Panc1 (cell line): ENCODE results near the gene SOD1. TPM values are rescaled to one million over a fixed set of nuclear protein-coding genes. Genes with fewer than 3 reads are reported as not detected.

Experiments
- ATAC-seq: fragments of 200-7000 bp; cut with Tn5 transposase; 2 replicates; pipeline ENCODE4 v1.9.1; 2020; ENCODE audit warnings: mild to moderate bottlenecking, moderate library complexity
- BruUV-seq: library from RNA; stranded (reverse); fragments of 400-500 nt; replicated peaks from 2 replicates; lab custom pipeline; 2021; lab: Mats Ljungman, UMichigan
- CTCF ChIA-PET: fragments of 300-600 bp; sonication (Branson Sonifier 250); formaldehyde crosslinking; loops from one replicate; lab custom pipeline; 2022; ENCODE audit warnings: antibody characterized with exemption; lab: Charles Lee
- POLR2A ChIA-PET: fragments of 300-600 bp; sonication (Branson Sonifier 250); formaldehyde crosslinking; loops from one replicate; lab custom pipeline; 2022; ENCODE audit warnings: antibody characterized with exemption; lab: Charles Lee
- DNase-seq: peaks from one replicate; pipeline ENCODE4 v3.0.0-alpha.2; 2010; ENCODE audit warnings: low read depth, low spot score
- H3K27ac ChIP-seq: 2 replicates; pipeline ENCODE4 v1.5.1; 2011; ENCODE audit warnings: mild to moderate bottlenecking, low read length, inconsistent platforms
- H3K27me3 ChIP-seq: fragments of 200-500 bp; sonication (Bioruptor generic); 2 replicates; pipeline ENCODE4 v1.6.0; 2014; ENCODE audit warnings: low read length, inconsistent platforms; ENCODE audit not compliant: control insufficient read depth, insufficient read depth
- H3K36me3 ChIP-seq: fragments of 200-500 bp; sonication (Bioruptor generic); 2 replicates; pipeline ENCODE4 v1.5.1; 2014; ENCODE audit warnings: inconsistent platforms, mild to moderate bottlenecking, low read length, moderate library complexity; ENCODE audit not compliant: control insufficient read depth, insufficient read depth
- H3K4me1 ChIP-seq: 2 replicates; pipeline ENCODE4 v1.5.1; 2011; ENCODE audit warnings: inconsistent platforms, mild to moderate bottlenecking, low read length, moderate library complexity; ENCODE audit not compliant: control insufficient read depth, insufficient read depth
- H3K4me3 ChIP-seq, 2 experiments: 2 replicates each; pipeline ENCODE4 v1.5.1; 2011 to 2012; ENCODE audit warnings: low read depth in 2 of 2, low read length in 2 of 2, mild to moderate bottlenecking in 2 of 2, inconsistent platforms in 1 of 2, moderate library complexity in 1 of 2
- H3K9me3 ChIP-seq: fragments of 200-500 bp; sonication (Bioruptor generic); 2 replicates; pipeline ENCODE4 v1.5.1; 2014; ENCODE audit warnings: low read depth, mild to moderate bottlenecking, inconsistent platforms, low read length, moderate library complexity; ENCODE audit not compliant: control insufficient read depth, insufficient read depth
- POLR2AphosphoS5 ChIP-seq: IDR thresholded peaks from 2 replicates; pipeline ENCODE4 v1.6.1; 2012; ENCODE audit warnings: mild to moderate bottlenecking, low read depth, low read length, moderate library complexity
- REST ChIP-seq, 2 experiments: IDR thresholded peaks; 2 replicates each; pipeline ENCODE4 v1.6.1; 2011 to 2012; ENCODE audit warnings: low read depth in 2 of 2, control low read depth in 1 of 2, low read length in 1 of 2, mild to moderate bottlenecking in 1 of 2, moderate library complexity in 1 of 2; ENCODE audit not compliant: insufficient read depth in 1 of 2
- SIN3A ChIP-seq: IDR thresholded peaks from 2 replicates; pipeline ENCODE4 v1.6.1; 2012; ENCODE audit warnings: low read depth, mild to moderate bottlenecking, low read length, moderate library complexity, borderline replicate concordance; ENCODE audit not compliant: insufficient read depth
- TCF7L2 ChIP-seq: IDR thresholded peaks from 2 replicates; pipeline ENCODE4 v1.6.1; 2011; ENCODE audit warnings: mild to moderate bottlenecking, low read depth, low read length, inconsistent platforms
- in situ Hi-C: cut with HindIII; loops from 2 replicates; pipeline ENCODE4 v1.10.0; 2016; ENCODE audit warnings: low sequenced_read_pairs, low pct_unique_long_range_greater_than_20kb
- intact Hi-C: fragments of 100-400 bp; cut with micrococcal nuclease; formaldehyde crosslinking; loops from one replicate; pipeline ENCODE4 v1.10.0; 2022; ENCODE audit not compliant: unreplicated experiment
- total RNA-seq: library from RNA; stranded (reverse); gene quantifications from one replicate; pipeline ENCODE4 v1.2.1, GENCODE V29; 2021; ENCODE audit not compliant: unreplicated experiment
- TF ChIP-seq, protein P1 (sequence below): fragments of 450-650 bp; IDR thresholded peaks from 2 replicates; pipeline ENCODE4 v1.5.1; 2017; ENCODE audit warnings: mild to moderate bottlenecking

Gene SOD1
- total RNA-seq, 1 experiment from 2014 or later: 221 TPM

DNA sequence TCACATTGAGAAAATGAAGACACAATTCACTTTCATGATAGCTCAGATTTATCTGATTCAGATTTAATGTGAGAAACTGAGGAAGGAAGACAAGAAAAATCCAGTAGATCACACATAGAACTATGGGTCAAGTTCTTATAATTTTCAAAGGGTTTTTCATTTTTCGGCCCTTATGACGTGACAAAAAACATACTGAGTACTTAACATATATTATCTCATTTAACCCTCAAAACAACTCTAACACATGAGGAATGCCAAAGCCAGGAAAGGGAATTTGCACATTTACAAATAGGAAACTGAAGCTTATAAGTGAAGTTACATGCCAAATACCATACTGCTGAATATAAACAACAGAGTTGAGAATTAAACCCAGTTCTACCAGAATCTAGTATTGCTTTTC, 27.6 kb downstream of the SOD1 start:
- DNase-seq (no peak), ATAC-seq (no peak)
- H3K36me3 ChIP-seq: peaks cover 22% of the 10 kb centered on the region
- POLR2A ChIA-PET: no interaction called here
- H3K27ac ChIP-seq: no peak overlapping the region
- no peaks in the 10 kb centered on the region for H3K9me3 ChIP-seq
- no peaks in the 10 kb centered on the region for H3K4me1 ChIP-seq
- no peaks in the 10 kb centered on the region for H3K27me3 ChIP-seq
- H3K4me3 ChIP-seq: no peak overlapping the region
- in situ Hi-C loops (no loop called here), intact Hi-C loops (no loop called here)
- CTCF ChIA-PET: no interaction called here
- no TSS peak for BruUV-seq
- TF ChIP-seq SIN3A: no peak
- TF ChIP-seq, protein P1, sequence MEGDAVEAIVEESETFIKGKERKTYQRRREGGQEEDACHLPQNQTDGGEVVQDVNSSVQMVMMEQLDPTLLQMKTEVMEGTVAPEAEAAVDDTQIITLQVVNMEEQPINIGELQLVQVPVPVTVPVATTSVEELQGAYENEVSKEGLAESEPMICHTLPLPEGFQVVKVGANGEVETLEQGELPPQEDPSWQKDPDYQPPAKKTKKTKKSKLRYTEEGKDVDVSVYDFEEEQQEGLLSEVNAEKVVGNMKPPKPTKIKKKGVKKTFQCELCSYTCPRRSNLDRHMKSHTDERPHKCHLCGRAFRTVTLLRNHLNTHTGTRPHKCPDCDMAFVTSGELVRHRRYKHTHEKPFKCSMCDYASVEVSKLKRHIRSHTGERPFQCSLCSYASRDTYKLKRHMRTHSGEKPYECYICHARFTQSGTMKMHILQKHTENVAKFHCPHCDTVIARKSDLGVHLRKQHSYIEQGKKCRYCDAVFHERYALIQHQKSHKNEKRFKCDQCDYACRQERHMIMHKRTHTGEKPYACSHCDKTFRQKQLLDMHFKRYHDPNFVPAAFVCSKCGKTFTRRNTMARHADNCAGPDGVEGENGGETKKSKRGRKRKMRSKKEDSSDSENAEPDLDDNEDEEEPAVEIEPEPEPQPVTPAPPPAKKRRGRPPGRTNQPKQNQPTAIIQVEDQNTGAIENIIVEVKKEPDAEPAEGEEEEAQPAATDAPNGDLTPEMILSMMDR: no peak
- no peak for TF ChIP-seq TCF7L2
- TF ChIP-seq REST (IDR thresholded peaks at IDR 0.05; ENCODE audit: insufficient read depth in 1 of 2, low read depth in 2 of 2, low read length in 1 of 2): no peak
- no peak for TF ChIP-seq POLR2AphosphoS5

DNA sequence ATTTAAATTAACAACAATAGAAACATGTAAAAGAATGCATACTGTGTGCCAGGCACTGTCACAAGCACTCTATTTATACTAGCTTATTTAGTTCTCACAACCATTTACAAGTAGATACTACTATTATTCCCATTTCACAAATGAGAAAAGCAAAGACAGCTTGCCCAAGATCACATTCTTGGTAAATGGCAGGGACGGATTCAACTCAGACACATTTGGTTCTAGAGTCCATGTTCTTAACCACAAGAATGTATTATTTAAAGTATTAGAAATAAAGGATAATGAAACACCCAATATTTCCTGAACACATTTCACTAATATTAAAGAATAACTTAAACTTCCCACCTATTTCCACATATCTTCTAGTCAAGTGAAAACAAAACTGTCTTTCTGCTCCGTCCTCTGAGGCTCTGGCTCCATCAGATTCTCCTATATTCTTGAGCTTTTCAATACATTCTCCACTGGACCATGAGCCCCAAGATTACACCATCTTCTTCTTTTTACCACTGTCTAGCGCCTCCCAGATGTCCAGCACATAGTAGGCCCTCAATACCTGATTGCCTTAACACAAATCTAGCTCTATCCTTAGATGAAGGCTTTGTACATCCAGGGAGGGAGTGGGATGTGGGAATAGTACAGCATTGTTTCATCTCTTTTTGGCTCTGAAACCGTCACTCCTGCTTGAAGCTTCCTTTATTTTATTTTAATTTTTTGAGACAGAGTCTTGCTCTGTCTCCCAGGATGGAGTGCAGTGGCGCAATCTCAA, 29.3 kb downstream of the SOD1 start:
- no peaks in the 10 kb centered on the region for H3K27me3 ChIP-seq
- no TSS peak for BruUV-seq
- TF ChIP-seq, protein P1: no peak
- no peak for TF ChIP-seq REST (IDR thresholded peaks at IDR 0.05; ENCODE audit: insufficient read depth in 1 of 2, low read depth in 2 of 2, low read length in 1 of 2)
- TF ChIP-seq POLR2AphosphoS5: no peak
- no peak for TF ChIP-seq SIN3A
- TF ChIP-seq TCF7L2: no peak
- peaks cover 39% of the 10 kb centered on the region for H3K36me3 ChIP-seq
- ChIA-PET CTCF (no interaction called here), POLR2A (interaction anchor here (0.6 kb wide), 1 partner anchor 180 kb away, joined by 3 read pairs; no protein-coding TSS in a partner anchor)
- no peak for ATAC-seq
- no peaks in the 10 kb centered on the region for H3K4me1 ChIP-seq
- no peak for DNase-seq
- no peaks in the 10 kb centered on the region for H3K9me3 ChIP-seq
- intact Hi-C loops (no loop called here), in situ Hi-C loops (no loop called here)
- no peak overlapping the region for H3K4me3 ChIP-seq
- H3K27ac ChIP-seq: no peak overlapping the region
